Measurements from ENCODE around the gene MRTFA. TPM values are rescaled to one million over a fixed set of nuclear protein-coding genes. Genes with fewer than 3 reads are reported as not detected.

MRTFA gene
- polyA plus RNA-seq, 1 of the 3 experiments (the other 2 are of a cell fraction), result 5.8 TPM

- H3K4me1 ChIP-seq (ENCODE audit: control insufficient read depth in 1 of 2, insufficient read depth in 2 of 2, low read depth in 1 of 2, low read length in 1 of 2), result peaks cover 0 to 4% of the 10 kb centered on the region in 2 experiments; a peak in 3 of 4 replicates
- no peak overlapping the region for H3K4me3 ChIP-seq (ENCODE audit: low read depth in 2 of 2, low read length in 1 of 2)
- no peak for DNase-seq
- H3K9me3 ChIP-seq, result no peaks in the 10 kb centered on the region
- H3K9ac ChIP-seq, result no peak overlapping the region
- H3K36me3 ChIP-seq (replicated peaks in 1 of 2; ENCODE audit: control insufficient read depth in 1 of 2, insufficient read depth in 2 of 2, low read length in 1 of 2), result no peaks in the 10 kb centered on the region
- no peaks in the 10 kb centered on the region for H3K27me3 ChIP-seq (ENCODE audit: insufficient read depth)
- no peak overlapping the region for H3K27ac ChIP-seq (ENCODE audit: low read depth in 2 of 2, low read length in 1 of 2)
- H3K79me2 ChIP-seq (ENCODE audit: insufficient read depth), result peaks cover 89% of the 10 kb centered on the region
- ChIA-PET CTCF (no interaction called here), POLR2A (no interaction called here)
- WGBS (ENCODE audit: low lambda C conversion rate), result 97% methylated on average over 2 of the region's 2 CpGs
- no peaks in the 10 kb centered on the region for H3K9me2 ChIP-seq
- no peak overlapping the region for H2AFZ ChIP-seq (ENCODE audit: low read depth)
- no peak overlapping the region for H3K4me2 ChIP-seq
- H4K20me1 ChIP-seq (ENCODE audit: insufficient read depth), result peaks cover 8% of the 10 kb centered on the region; the same call in 1 of the 2 replicates
- peaks cover 10% of the 10 kb centered on the region for H3F3A ChIP-seq (replicated peaks; ENCODE audit: insufficient read depth)
- TF ChIP-seq TEAD4 (IDR thresholded peaks at IDR 0.05; ENCODE audit: borderline replicate concordance, insufficient read depth), result no peak
- TF ChIP-seq POLR2AphosphoS5 (IDR thresholded peaks at IDR 0.05; ENCODE audit: low read depth, low read length), result no peak
- TF ChIP-seq MXI1 (IDR thresholded peaks at IDR 0.05; ENCODE audit: low read depth, low read length), result no peak
- no peak for TF ChIP-seq GABPA (IDR thresholded peaks at IDR 0.05; ENCODE audit: low read depth)
- TF ChIP-seq FOSL2 (IDR thresholded peaks at IDR 0.05; ENCODE audit: borderline replicate concordance, low read depth), result no peak
- TF ChIP-seq IRF3 (IDR thresholded peaks at IDR 0.05; ENCODE audit: low read depth, low read length), result no peak
- no peak for TF ChIP-seq ZBTB33 (IDR thresholded peaks at IDR 0.05; ENCODE audit: borderline replicate concordance, low read depth)
- TF ChIP-seq, protein P1, sequence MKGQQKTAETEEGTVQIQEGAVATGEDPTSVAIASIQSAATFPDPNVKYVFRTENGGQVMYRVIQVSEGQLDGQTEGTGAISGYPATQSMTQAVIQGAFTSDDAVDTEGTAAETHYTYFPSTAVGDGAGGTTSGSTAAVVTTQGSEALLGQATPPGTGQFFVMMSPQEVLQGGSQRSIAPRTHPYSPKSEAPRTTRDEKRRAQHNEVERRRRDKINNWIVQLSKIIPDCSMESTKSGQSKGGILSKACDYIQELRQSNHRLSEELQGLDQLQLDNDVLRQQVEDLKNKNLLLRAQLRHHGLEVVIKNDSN (IDR thresholded peaks at IDR 0.05; ENCODE audit: borderline replicate concordance, low read depth), result no peak
- TF ChIP-seq, protein P2, sequence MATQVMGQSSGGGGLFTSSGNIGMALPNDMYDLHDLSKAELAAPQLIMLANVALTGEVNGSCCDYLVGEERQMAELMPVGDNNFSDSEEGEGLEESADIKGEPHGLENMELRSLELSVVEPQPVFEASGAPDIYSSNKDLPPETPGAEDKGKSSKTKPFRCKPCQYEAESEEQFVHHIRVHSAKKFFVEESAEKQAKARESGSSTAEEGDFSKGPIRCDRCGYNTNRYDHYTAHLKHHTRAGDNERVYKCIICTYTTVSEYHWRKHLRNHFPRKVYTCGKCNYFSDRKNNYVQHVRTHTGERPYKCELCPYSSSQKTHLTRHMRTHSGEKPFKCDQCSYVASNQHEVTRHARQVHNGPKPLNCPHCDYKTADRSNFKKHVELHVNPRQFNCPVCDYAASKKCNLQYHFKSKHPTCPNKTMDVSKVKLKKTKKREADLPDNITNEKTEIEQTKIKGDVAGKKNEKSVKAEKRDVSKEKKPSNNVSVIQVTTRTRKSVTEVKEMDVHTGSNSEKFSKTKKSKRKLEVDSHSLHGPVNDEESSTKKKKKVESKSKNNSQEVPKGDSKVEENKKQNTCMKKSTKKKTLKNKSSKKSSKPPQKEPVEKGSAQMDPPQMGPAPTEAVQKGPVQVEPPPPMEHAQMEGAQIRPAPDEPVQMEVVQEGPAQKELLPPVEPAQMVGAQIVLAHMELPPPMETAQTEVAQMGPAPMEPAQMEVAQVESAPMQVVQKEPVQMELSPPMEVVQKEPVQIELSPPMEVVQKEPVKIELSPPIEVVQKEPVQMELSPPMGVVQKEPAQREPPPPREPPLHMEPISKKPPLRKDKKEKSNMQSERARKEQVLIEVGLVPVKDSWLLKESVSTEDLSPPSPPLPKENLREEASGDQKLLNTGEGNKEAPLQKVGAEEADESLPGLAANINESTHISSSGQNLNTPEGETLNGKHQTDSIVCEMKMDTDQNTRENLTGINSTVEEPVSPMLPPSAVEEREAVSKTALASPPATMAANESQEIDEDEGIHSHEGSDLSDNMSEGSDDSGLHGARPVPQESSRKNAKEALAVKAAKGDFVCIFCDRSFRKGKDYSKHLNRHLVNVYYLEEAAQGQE (IDR thresholded peaks at IDR 0.05; ENCODE audit: low read depth, low read length), result no peak
- TF ChIP-seq ELF1 (IDR thresholded peaks at IDR 0.05), result no peak
- TF ChIP-seq MAX (IDR thresholded peaks at IDR 0.05; ENCODE audit: low read depth), result no peak
- no peak for TF ChIP-seq RFX5 (IDR thresholded peaks at IDR 0.05; ENCODE audit: low read length)
Measured at GRCh38 chr22:40595497-40596234, 40.9 kb downstream of the MRTFA start.

Data from SK-N-SH (cell line).